ENCODE results near the gene ORM1. TPM values are rescaled to one million over a fixed set of nuclear protein-coding genes. Genes with fewer than 3 reads are reported as not detected.

The ORM1 gene
- total RNA-seq, 2 donors from 2014 or later = not detected

- H3K9me3 ChIP-seq = no peaks in the 10 kb centered on the region
- H3K27ac ChIP-seq = no peak overlapping the region
- no peaks in the 10 kb centered on the region for H3K4me1 ChIP-seq (replicated peaks)
- DNase-seq (ENCODE audit: low spot score) = no peak
- intact Hi-C loops (cut with DNase I) = no loop called here
- H3K4me3 ChIP-seq = no peak overlapping the region
- H3K27me3 ChIP-seq (replicated peaks; ENCODE audit: insufficient read depth) = no peaks in the 10 kb centered on the region
- H3K36me3 ChIP-seq = peaks cover 14 to 18% of the 10 kb centered on the region in 2 donors
- 91% methylated on average over 5 of the region's 5 CpGs for WGBS
- TF ChIP-seq POLR2AphosphoS5 (IDR thresholded peaks at IDR 0.05) = no peak
These were observed 20.0 kb downstream of the ORM1 start for GRCh38 chr9:114342755-114343440.

- TF ChIP-seq CTCF (IDR thresholded peaks at IDR 0.05) (no peak), POLR2A (IDR thresholded peaks at IDR 0.05) (no peak), POLR2AphosphoS5 (IDR thresholded peaks at IDR 0.05) (no peak)
- Histone ChIP-seq H3K9me3 (no peaks in the 10 kb centered on the region), H3K36me3 (peaks cover 14 to 18% of the 10 kb centered on the region in 2 donors), H3K27ac (no peak overlapping the region), H3K27me3 (replicated peaks; ENCODE audit: insufficient read depth) (no peaks in the 10 kb centered on the region), H3K4me1 (replicated peaks) (no peaks in the 10 kb centered on the region), H3K4me3 (no peak overlapping the region)
- no peak for DNase-seq (ENCODE audit: low spot score)
- 74% methylated on average over 9 of the region's 9 CpGs for WGBS
- intact Hi-C loops (cut with DNase I) = no loop called here
These were observed 20.7 kb downstream of the ORM1 start for GRCh38 chr9:114343471-114344187.

- no peak overlapping the region for H3K4me3 ChIP-seq
- 86% methylated on average over 11 of the region's 11 CpGs for WGBS
- H3K9me3 ChIP-seq = no peaks in the 10 kb centered on the region
- DNase-seq (ENCODE audit: low spot score) = no peak
- peaks cover 14 to 18% of the 10 kb centered on the region in 2 donors for H3K36me3 ChIP-seq
- intact Hi-C loops (cut with DNase I) = no loop called here
- H3K4me1 ChIP-seq (replicated peaks) = no peaks in the 10 kb centered on the region
- TF ChIP-seq CTCF (IDR thresholded peaks at IDR 0.05) = no peak
- no peak for TF ChIP-seq POLR2AphosphoS5 (IDR thresholded peaks at IDR 0.05)
- TF ChIP-seq POLR2A (IDR thresholded peaks at IDR 0.05) = no peak
- H3K27ac ChIP-seq = no peak overlapping the region
- no peaks in the 10 kb centered on the region for H3K27me3 ChIP-seq (replicated peaks; ENCODE audit: insufficient read depth)
These were observed 21.3 kb downstream of the ORM1 start for GRCh38 chr9:114344188-114344566.

- H3K27ac ChIP-seq = no peak overlapping the region
- peaks cover 14 to 18% of the 10 kb centered on the region in 2 donors for H3K36me3 ChIP-seq
- WGBS = 38% methylated on average over 3 of the region's 3 CpGs
- intact Hi-C loops (cut with DNase I) = no loop called here
- TF ChIP-seq CTCF (IDR thresholded peaks at IDR 0.05) (no peak), POLR2A (IDR thresholded peaks at IDR 0.05) (no peak), POLR2AphosphoS5 (IDR thresholded peaks at IDR 0.05) (no peak)
- no peaks in the 10 kb centered on the region for H3K27me3 ChIP-seq (replicated peaks; ENCODE audit: insufficient read depth)
- H3K4me3 ChIP-seq = no peak overlapping the region
- no peaks in the 10 kb centered on the region for H3K9me3 ChIP-seq
- H3K4me1 ChIP-seq (replicated peaks) = no peaks in the 10 kb centered on the region
- DNase-seq (ENCODE audit: low spot score) = no peak
These were observed 21.8 kb downstream of the ORM1 start for GRCh38 chr9:114344692-114345091.

- no peaks in the 10 kb centered on the region for H3K4me1 ChIP-seq (replicated peaks)
- no peaks in the 10 kb centered on the region for H3K27me3 ChIP-seq (replicated peaks; ENCODE audit: insufficient read depth)
- WGBS = 92% methylated on average over 7 of the region's 7 CpGs
- no peaks in the 10 kb centered on the region for H3K9me3 ChIP-seq
- peaks cover 14 to 15% of the 10 kb centered on the region in 2 donors for H3K36me3 ChIP-seq
- intact Hi-C loops (cut with DNase I) = no loop called here
- no peak overlapping the region for H3K4me3 ChIP-seq
- TF ChIP-seq POLR2AphosphoS5 (IDR thresholded peaks at IDR 0.05) = no peak
- no peak for TF ChIP-seq POLR2A (IDR thresholded peaks at IDR 0.05)
- no peak for TF ChIP-seq CTCF (IDR thresholded peaks at IDR 0.05)
- no peak for DNase-seq (ENCODE audit: low spot score)
- no peak overlapping the region for H3K27ac ChIP-seq
These were observed 22.7 kb downstream of the ORM1 start for GRCh38 chr9:114345493-114346065.
